Gastrocnemius medialis (tissue), 4 donors: ENCODE data around the gene WHRN. TPM values are rescaled to one million over a fixed set of nuclear protein-coding genes. Genes with fewer than 3 reads are reported as not detected.

Experiments
- ATAC-seq, 2 donors: fragments of 150-250 bp; one replicate each; pipeline ENCODE4 v1.9.1; 2016
- DNase-seq, 2 donors: peaks; one replicate each; pipeline ENCODE4 v3.0.0-alpha.2; 2019
- H3K27ac ChIP-seq, 4 donors: fragments of 200-600 bp; sonication (generic); 1 replicate in 1 of 4; 2 replicates in 3 of 4; pipeline ENCODE4 v1.5.1; 2016 to 2018; ENCODE audit warnings: mild to moderate bottlenecking in 2 of 4, moderate library complexity in 1 of 4
- H3K27me3 ChIP-seq, 3 donors: fragments of 200-600 bp; sonication (generic) in 2 of 3; 1 replicate in 1 of 3; 2 replicates in 2 of 3; pipeline versions ENCODE4 v1.5.1 to v1.6.0; 2016 to 2019; ENCODE audit warnings: mild to moderate bottlenecking in 1 of 3, moderate library complexity in 1 of 3
- H3K36me3 ChIP-seq, 2 donors: fragments of 200-600 bp; sonication (generic) in 1 of 2; one replicate each; pipeline ENCODE4 v1.5.1; 2017 to 2018
- H3K4me1 ChIP-seq, 2 donors: fragments of 200-600 bp; sonication (generic) in 1 of 2; one replicate each; pipeline ENCODE4 v1.5.1; 2016 to 2017; ENCODE audit warnings: mild to moderate bottlenecking in 2 of 2
- H3K4me3 ChIP-seq, 4 donors: fragments of 200-600 bp; sonication (generic) in 3 of 4; 1 replicate in 1 of 4; 2 replicates in 3 of 4; pipeline ENCODE4 v1.5.1; 2016 to 2019; ENCODE audit warnings: mild to moderate bottlenecking in 2 of 4
- H3K9me3 ChIP-seq, 3 donors: fragments of 200-600 bp; sonication (generic) in 2 of 3; 1 replicate in 1 of 3; 2 replicates in 2 of 3; pipeline ENCODE4 v1.5.1; 2016 to 2019
- POLR2A ChIP-seq, 2 donors: fragments of 450-650 bp; IDR thresholded peaks; one replicate each; pipeline ENCODE4 v1.6.1; 2017; ENCODE audit warnings: antibody characterized with exemption in 2 of 2, mild to moderate bottlenecking in 2 of 2, moderate library complexity in 2 of 2
- in situ Hi-C, 4 donors: fragments of 200-750 bp; cut with MboI; loops; one replicate each; pipeline versions ENCODE4 v1.15.0 to v1.8.0; 2017; ENCODE audit warnings: low sequenced_read_pairs in 4 of 4
- intact Hi-C: fragments of 100-400 bp; cut with DNase I; formaldehyde crosslinking; loops from one replicate; pipeline ENCODE4 v1.15.1; 2023; ENCODE audit warnings: low total_unique reads
- total RNA-seq, 4 donors: library from RNA; depleted of rRNA; stranded (reverse); fragments of >200 nt; gene quantifications; one replicate each; pipeline versions ENCODE4 v1.1.0 to v1.2.3, GENCODE V29; 2016
- TF ChIP-seq, protein P1 (sequence below), 5 experiments: fragments of 450-650 bp in 3 of 5; fragments of 200-600 bp in 2 of 5; sonication (generic) in 2 of 5; IDR thresholded peaks in 4 of 5; conservative IDR thresholded peaks in 1 of 5; 1 replicate in 4 of 5; 2 replicates in 1 of 5; pipeline ENCODE4 v1.5.1; 2016 to 2019; ENCODE audit warnings: antibody characterized with exemption in 5 of 5, mild to moderate bottlenecking in 3 of 5, moderate library complexity in 3 of 5

The WHRN gene
- total RNA-seq, 4 donors from 2014 or later = 0.16 to 0.18 TPM; not detected in 2

DNA sequence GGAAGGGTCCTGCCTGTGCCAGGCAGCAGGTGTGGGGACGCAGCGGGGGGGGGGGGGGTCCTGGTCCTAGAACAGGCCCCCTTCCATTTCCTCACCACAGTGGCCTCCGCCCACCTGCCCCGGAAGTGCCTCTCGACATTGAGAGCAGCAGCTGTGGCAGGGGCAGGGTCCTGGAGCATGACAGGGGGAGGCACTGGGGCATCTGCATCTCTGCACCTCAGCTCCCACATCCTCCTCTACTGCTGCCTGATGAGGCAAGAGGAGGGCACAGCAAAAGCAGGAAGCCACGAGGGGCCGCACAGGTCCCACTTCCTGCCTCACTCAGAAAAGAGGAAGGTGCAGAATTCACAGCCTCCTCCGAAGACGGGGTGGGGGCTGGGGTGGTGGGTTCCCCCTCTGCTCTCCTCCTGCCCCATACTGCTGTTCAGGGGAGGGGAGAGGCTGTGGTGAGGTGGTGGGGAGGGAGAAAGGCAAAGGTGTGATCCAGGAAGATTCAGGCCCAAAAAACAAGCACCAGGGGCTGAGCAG is 132.3 kb downstream of the WHRN start:
- Histone ChIP-seq H3K36me3 (no peaks in the 10 kb centered on the region), H3K27ac (peak overlapping the region in 2 of 4 donors; percentile 6 to 7), H3K4me1 (peaks cover 0 to 5% of the 10 kb centered on the region in 2 donors), H3K4me3 (no peak overlapping the region), H3K9me3 (no peaks in the 10 kb centered on the region), H3K27me3 (no peaks in the 10 kb centered on the region)
- in situ Hi-C loops (no loop called here), intact Hi-C loops (no loop called here)
- TF ChIP-seq, protein P1, sequence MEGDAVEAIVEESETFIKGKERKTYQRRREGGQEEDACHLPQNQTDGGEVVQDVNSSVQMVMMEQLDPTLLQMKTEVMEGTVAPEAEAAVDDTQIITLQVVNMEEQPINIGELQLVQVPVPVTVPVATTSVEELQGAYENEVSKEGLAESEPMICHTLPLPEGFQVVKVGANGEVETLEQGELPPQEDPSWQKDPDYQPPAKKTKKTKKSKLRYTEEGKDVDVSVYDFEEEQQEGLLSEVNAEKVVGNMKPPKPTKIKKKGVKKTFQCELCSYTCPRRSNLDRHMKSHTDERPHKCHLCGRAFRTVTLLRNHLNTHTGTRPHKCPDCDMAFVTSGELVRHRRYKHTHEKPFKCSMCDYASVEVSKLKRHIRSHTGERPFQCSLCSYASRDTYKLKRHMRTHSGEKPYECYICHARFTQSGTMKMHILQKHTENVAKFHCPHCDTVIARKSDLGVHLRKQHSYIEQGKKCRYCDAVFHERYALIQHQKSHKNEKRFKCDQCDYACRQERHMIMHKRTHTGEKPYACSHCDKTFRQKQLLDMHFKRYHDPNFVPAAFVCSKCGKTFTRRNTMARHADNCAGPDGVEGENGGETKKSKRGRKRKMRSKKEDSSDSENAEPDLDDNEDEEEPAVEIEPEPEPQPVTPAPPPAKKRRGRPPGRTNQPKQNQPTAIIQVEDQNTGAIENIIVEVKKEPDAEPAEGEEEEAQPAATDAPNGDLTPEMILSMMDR (IDR thresholded peaks at IDR 0.05 in 4 of 5, conservative IDR thresholded peaks at IDR 0.05 in 1 of 5) = no peak
- TF ChIP-seq POLR2A (IDR thresholded peaks at IDR 0.05) = no peak
- peak in 1 of 2 donors; percentile 61 for DNase-seq
- peak in 1 of 2 donors; percentile 35 for ATAC-seq

DNA sequence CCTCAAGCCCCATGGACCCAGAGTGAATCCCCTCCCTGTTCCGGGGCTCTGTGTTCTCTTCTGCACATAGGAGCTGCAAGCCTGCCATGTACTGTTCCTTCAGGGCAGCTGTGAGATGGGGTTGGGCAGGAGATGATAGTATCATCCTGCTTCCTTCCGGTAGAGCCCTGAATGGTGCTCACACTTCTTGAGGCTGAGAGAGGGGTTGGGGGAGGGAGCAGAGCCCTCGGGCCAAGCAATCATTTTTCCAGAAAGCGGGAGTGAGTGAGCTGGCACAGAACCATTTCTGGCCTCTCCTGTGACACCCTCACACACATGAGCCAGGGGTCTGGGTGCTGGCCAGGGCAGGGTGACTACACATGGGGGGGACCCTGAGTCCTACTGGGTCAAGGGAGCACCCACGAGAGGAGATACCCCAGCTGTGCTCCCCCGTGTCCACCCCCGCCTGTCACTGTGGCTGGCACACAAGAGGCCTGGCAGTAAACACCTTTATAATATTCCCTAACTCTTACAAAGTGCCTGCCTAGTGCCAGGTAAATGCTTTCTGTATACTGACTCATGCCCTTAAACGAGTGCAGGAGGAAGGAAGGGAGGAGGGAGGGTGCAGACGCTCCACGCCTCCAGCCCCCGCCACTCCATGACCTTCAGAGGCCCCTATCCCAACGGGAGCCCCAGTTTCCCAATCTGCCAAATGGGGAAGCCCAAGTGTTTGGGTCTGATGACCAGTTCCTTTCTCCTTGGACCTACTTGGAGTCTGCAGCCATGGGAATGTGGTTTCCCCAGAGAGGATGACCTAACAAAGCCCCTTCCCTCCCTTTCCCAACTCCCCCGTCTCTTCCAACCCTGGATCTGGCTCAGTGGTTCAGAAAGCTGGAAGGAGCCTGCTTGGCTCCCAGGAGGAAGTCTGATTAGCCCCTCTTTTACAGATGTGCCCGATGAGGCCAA is 133.0 kb downstream of the WHRN start:
- Histone ChIP-seq H3K27me3 (no peaks in the 10 kb centered on the region), H3K36me3 (no peaks in the 10 kb centered on the region), H3K4me1 (peaks cover 0 to 5% of the 10 kb centered on the region in 2 donors), H3K4me3 (no peak overlapping the region), H3K9me3 (no peaks in the 10 kb centered on the region), H3K27ac (peak overlapping the region in 2 of 4 donors; percentile 6 to 7)
- in situ Hi-C loops = no loop called here
- ATAC-seq = peak; percentile 24 to 32
- peak in 1 of 2 donors; percentile 39 for DNase-seq
- TF ChIP-seq, protein P1 (IDR thresholded peaks at IDR 0.05 in 4 of 5, conservative IDR thresholded peaks at IDR 0.05 in 1 of 5) = no peak
- no peak for TF ChIP-seq POLR2A (IDR thresholded peaks at IDR 0.05)
- intact Hi-C loops = no loop called here

GRCh38 chr9:114371343-114371944 is 133.8 kb downstream of the WHRN start:
- intact Hi-C loops = no loop called here

DNA sequence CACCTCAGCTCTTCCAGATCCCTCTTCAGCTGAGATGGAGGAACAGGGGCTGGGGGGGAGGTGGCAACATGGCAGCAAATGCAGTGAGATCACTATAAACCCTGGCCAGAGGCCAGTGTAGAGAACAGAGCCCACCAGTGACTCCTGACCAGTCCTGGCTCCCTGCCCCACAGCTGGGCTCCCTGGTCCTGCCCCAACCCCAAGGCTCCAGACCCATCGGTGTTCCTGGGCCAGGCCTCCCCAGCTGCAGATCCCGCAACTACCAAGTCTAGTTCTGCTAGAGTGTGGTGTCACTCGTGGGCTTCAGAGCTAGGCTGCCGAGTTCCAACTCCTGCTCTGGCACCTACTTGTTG is 134.3 kb downstream of the WHRN start:
- Histone ChIP-seq H3K4me3 (no peak overlapping the region), H3K27ac (no peak overlapping the region), H3K27me3 (no peaks in the 10 kb centered on the region), H3K4me1 (peaks cover 0 to 5% of the 10 kb centered on the region in 2 donors), H3K36me3 (no peaks in the 10 kb centered on the region), H3K9me3 (no peaks in the 10 kb centered on the region)
- DNase-seq = no peak
- TF ChIP-seq, protein P1 (IDR thresholded peaks at IDR 0.05 in 4 of 5, conservative IDR thresholded peaks at IDR 0.05 in 1 of 5) = no peak
- TF ChIP-seq POLR2A (IDR thresholded peaks at IDR 0.05) = no peak
- intact Hi-C loops = no loop called here
- in situ Hi-C loops = no loop called here
- no peak for ATAC-seq

More at GRCh38 chr9:114371343-114371944, 133.8 kb downstream of the WHRN start:
- DNase-seq (no peak), ATAC-seq (no peak)
- H3K9me3 ChIP-seq = no peaks in the 10 kb centered on the region
- no peak for TF ChIP-seq POLR2A (IDR thresholded peaks at IDR 0.05)
- TF ChIP-seq, protein P1 (IDR thresholded peaks at IDR 0.05 in 4 of 5, conservative IDR thresholded peaks at IDR 0.05 in 1 of 5) = no peak
- H3K36me3 ChIP-seq = no peaks in the 10 kb centered on the region
- H3K4me3 ChIP-seq = no peak overlapping the region
- H3K4me1 ChIP-seq = peaks cover 0 to 5% of the 10 kb centered on the region in 2 donors
- in situ Hi-C loops = no loop called here
- no peaks in the 10 kb centered on the region for H3K27me3 ChIP-seq
- no peak overlapping the region for H3K27ac ChIP-seq
